GM12878 (cell line): ENCODE measurements around the gene PERCC1. TPM values are rescaled to one million over a fixed set of nuclear protein-coding genes. Genes with fewer than 3 reads are reported as not detected.

Experiments
- ATF3 ChIP-seq: IDR thresholded peaks from 2 replicates; pipeline ENCODE4 v1.6.1; 2011; ENCODE audit warnings: low read depth, mild to moderate bottlenecking, low read length, moderate library complexity, borderline replicate concordance; ENCODE audit errors: extremely low read depth
- CHD1 ChIP-seq: IDR thresholded peaks from 2 replicates; pipeline ENCODE4 v1.6.1; 2012; ENCODE audit warnings: low read depth, low read length, improper control_type of control experiment
- DPF2 ChIP-seq: fragments of 450-650 bp; IDR thresholded peaks from 2 replicates; pipeline ENCODE4 v1.6.1; 2017; ENCODE audit warnings: mild to moderate bottlenecking
- GABPA ChIP-seq: IDR thresholded peaks from 2 replicates; pipeline ENCODE4 v1.6.1; 2014; ENCODE audit warnings: antibody characterized with exemption, low read depth, mild to moderate bottlenecking, inconsistent platforms
- NFIC ChIP-seq: IDR thresholded peaks from 2 replicates; pipeline ENCODE4 v1.6.1; 2012; ENCODE audit warnings: low read depth, mild to moderate bottlenecking, inconsistent platforms, low read length, moderate library complexity
- NR2F1 ChIP-seq: fragments of 450-650 bp; conservative IDR thresholded peaks from 2 replicates; pipeline ENCODE4 v1.6.1; 2017; ENCODE audit warnings: mild to moderate bottlenecking
- SMAD1 ChIP-seq: fragments of 450-650 bp; IDR thresholded peaks from 2 replicates; pipeline ENCODE4 v1.6.1; 2018; ENCODE audit warnings: mild to moderate bottlenecking, low read depth; ENCODE audit not compliant: partially characterized antibody
- ZBTB11 ChIP-seq: fragments of 450-650 bp; formaldehyde crosslinking; IDR thresholded peaks from 2 replicates; pipeline ENCODE4 v1.5.0; 2022; ENCODE audit warnings: mild to moderate bottlenecking, missing genetic modification characterization
- ZBTB40 ChIP-seq: fragments of 450-650 bp; IDR thresholded peaks from 2 replicates; pipeline ENCODE4 v1.6.1; 2016; ENCODE audit warnings: mild to moderate bottlenecking, moderate library complexity, borderline replicate concordance
- ZNF592 ChIP-seq: fragments of 450-650 bp; IDR thresholded peaks from 2 replicates; pipeline ENCODE4 v1.6.1; 2017; ENCODE audit warnings: mild to moderate bottlenecking, moderate library complexity
- polyA plus RNA-seq, 11 experiments: library from polyadenylated mRNA; depleted of rRNA in 4 of 11; unstranded in 6 of 11; stranded (reverse) in 5 of 11; fragments of >200 nt; fragmentation: Nextera tagmentation in 4 of 11; fragmentation: Illumina TruSeq in 1 of 11; extraction: Ambion mirVana in 4 of 11; extraction: Trizol in 1 of 11; gene quantifications; 1 replicate in 1 of 11; 2 replicates in 10 of 11; pipeline versions ENCODE4 v1.2.1 to v1.2.3, GENCODE V29; 2011 to 2016; ENCODE audit warnings: inconsistent platforms in 2 of 11, missing spikeins in 2 of 11, low read depth in 1 of 11
- total RNA-seq, 4 experiments: library from RNA; depleted of rRNA in 3 of 4; stranded (reverse); fragments of >200 nt in 3 of 4; fragmentation: Illumina TruSeq in 1 of 4; extraction: Trizol in 1 of 4; gene quantifications; 2 replicates each; pipeline versions ENCODE4 v1.2.1 to v1.2.3, GENCODE V29; 2013 to 2021

The PERCC1 gene
- total and polyA plus RNA-seq, 10 of the 15 experiments (the other 5 are each of a cell fraction or from before 2014, with no cell fraction given): not detected

GRCh38 chr16:1425616-1426370, 5.1 kb upstream of the PERCC1 start (continued):
- TF ChIP-seq ATF3 (no peak), NR2F1 (no peak), ZBTB11 (CRISPR knock-in tag) (no peak), ZBTB40 (no peak), GABPA (no peak), CHD1 (no peak), NFIC (no peak), SMAD1 (no peak), DPF2 (no peak), ZNF592 (no peak)
- TF ChIP-seq, all 136 proteins: peak for 0
